Upper lobe of left lung (tissue), 6 donors: Measurements from ENCODE around the gene KRT80. TPM values are rescaled to one million over a fixed set of nuclear protein-coding genes. Genes with fewer than 3 reads are reported as not detected.

Experiments used
- ATAC-seq, 2 donors: fragments of 200-7000 bp; cut with Tn5 transposase; one replicate each; pipeline ENCODE4 v1.9.1; 2022; ENCODE audit warnings: mild to moderate bottlenecking in 2 of 2, moderate library complexity in 2 of 2; ENCODE audit not compliant: low FRiP score in 2 of 2
- DNase-seq, 2 donors: peaks; one replicate each; pipeline ENCODE4 v3.0.0-alpha.2; 2019 to 2020
- H3K27ac ChIP-seq, 4 donors: fragments of 200-600 bp; sonication (generic); one replicate each; pipeline ENCODE4 v1.5.1; 2016 to 2019
- H3K27me3 ChIP-seq, 4 donors: fragments of 200-600 bp; sonication (generic); one replicate each; pipeline ENCODE4 v1.5.1; 2017 to 2019
- H3K36me3 ChIP-seq, 4 donors: fragments of 200-600 bp; sonication (generic); one replicate each; pipeline ENCODE4 v1.5.1; 2016 to 2019
- H3K4me1 ChIP-seq, 4 donors: fragments of 200-600 bp; sonication (generic); one replicate each; pipeline ENCODE4 v1.5.1; 2018 to 2019
- H3K4me3 ChIP-seq, 4 donors: fragments of 200-600 bp; sonication (generic); one replicate each; pipeline ENCODE4 v1.5.1; 2017 to 2019; ENCODE audit warnings: mild to moderate bottlenecking in 2 of 4, moderate library complexity in 1 of 4
- H3K9me3 ChIP-seq, 4 donors: fragments of 200-600 bp; sonication (generic); one replicate each; pipeline ENCODE4 v1.5.1; 2018 to 2019
- CTCF ChIP-seq, 6 experiments: fragments of 450-650 bp in 4 of 6; fragments of 200-600 bp in 2 of 6; sonication (generic) in 2 of 6; IDR thresholded peaks; one replicate each; pipeline ENCODE4 v1.5.1; 2016 to 2019; ENCODE audit warnings: antibody characterized with exemption in 6 of 6
- EP300 ChIP-seq, 4 donors: sonication (generic); formaldehyde crosslinking; IDR thresholded peaks; one replicate each; pipeline ENCODE4 v1.5.1; 2017; ENCODE audit warnings: antibody characterized with exemption in 4 of 4, control low read depth in 2 of 4
- POLR2A ChIP-seq, 4 donors: fragments of 450-650 bp; IDR thresholded peaks; one replicate each; pipeline ENCODE4 v1.5.1; 2016 to 2017; ENCODE audit warnings: antibody characterized with exemption in 4 of 4, mild to moderate bottlenecking in 2 of 4
- POLR2AphosphoS5 ChIP-seq, 2 donors: sonication (generic); formaldehyde crosslinking; IDR thresholded peaks; one replicate each; pipeline ENCODE4 v1.5.1; 2017; ENCODE audit warnings: antibody characterized with exemption in 2 of 2
- WGBS, 2 donors: methylation state at CpG; one replicate each; pipeline ENCODE4 v1.1.5; 2017 to 2018; 5-methylcytosine and 5-hydroxymethylcytosine counted together
- total RNA-seq, 6 donors: library from RNA; depleted of rRNA in 4 of 6; stranded (reverse); fragments of >200 nt in 4 of 6; gene quantifications; one replicate each; pipeline versions ENCODE4 v1.1.0 to v1.2.1, GENCODE V29; 2016 to 2021
- donor health status: DM: no; HTN: no; CAD: no; lungs with moderate emphysema.
- donor health status: DM: no; HTN: yes; CAD: no; lungs with severe emphysema.

Gene KRT80
- total RNA-seq, 6 donors from 2014 or later, result 2.1 to 15.2 (median 6.6) TPM

DNA sequence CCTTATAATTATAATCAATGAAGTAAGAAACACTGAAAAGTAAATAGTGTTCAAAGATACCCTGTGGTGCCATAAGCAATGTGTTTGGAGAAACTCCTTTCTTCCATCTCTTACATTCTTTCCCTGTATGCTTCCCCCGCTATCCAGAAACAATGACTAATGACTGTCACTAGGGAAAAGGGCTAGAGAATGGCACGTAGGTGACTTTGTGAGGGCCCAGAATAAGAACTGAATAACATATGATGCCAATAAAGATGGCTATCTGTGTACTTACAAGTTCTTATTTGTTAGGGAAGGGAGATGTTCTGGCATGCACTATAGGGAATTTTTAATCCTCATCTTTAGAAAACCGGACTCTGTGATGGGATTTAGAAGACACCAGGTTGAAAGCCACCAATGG, 36.6 kb upstream of the KRT80 start:
- Histone ChIP-seq H3K9me3 (no peaks in the 10 kb centered on the region), H3K4me3 (no peak overlapping the region), H3K27me3 (peaks cover 0 to 17% (median 4%) of the 10 kb centered on the region in 4 donors), H3K4me1 (peaks cover 1 to 31% (median 17%) of the 10 kb centered on the region in 4 donors), H3K27ac (no peak overlapping the region), H3K36me3 (no peaks in the 10 kb centered on the region)
- ATAC-seq (no peak), DNase-seq (no peak)
- TF ChIP-seq CTCF (IDR thresholded peaks at IDR 0.05) (no peak), POLR2A (IDR thresholded peaks at IDR 0.05) (no peak), POLR2AphosphoS5 (IDR thresholded peaks at IDR 0.05) (no peak)
- WGBS, 2 donors, result 76 to 77% methylated on average over 3 of the region's 3 CpGs

DNA sequence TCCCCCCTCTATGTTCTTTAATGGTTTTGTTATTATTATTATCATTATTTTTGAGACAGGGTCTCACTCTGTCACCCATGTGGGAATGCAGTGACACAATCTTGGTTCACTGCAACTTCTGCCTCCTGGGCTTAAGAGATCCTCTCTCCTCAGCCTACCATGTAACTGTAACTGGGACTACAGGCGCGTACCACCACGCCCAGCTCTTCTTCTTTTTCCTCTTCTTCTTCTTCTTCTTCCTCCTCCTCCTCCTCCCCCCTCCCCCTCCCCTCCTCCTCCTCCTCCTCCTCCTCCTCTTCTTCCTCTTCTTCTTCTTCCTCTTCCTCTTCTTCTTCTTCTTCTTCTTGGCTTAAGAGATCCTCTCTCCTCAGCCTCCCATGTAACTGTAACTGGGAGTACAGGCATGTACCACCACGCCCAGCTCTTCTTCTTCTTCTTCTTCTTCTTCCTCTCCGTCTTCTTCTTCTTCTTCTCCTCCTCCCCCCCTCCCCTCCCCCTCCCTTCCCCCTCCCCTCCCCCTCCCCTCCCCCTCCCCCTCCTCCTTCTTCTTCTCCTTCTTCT, 35.9 kb upstream of the KRT80 start:
- no peaks in the 10 kb centered on the region for H3K9me3 ChIP-seq
- no peak overlapping the region for H3K27ac ChIP-seq
- no peaks in the 10 kb centered on the region for H3K36me3 ChIP-seq
- DNase-seq (no peak), ATAC-seq (no peak)
- H3K4me1 ChIP-seq, result peaks cover 0 to 25% (median 15%) of the 10 kb centered on the region in 4 donors
- TF ChIP-seq POLR2AphosphoS5 (IDR thresholded peaks at IDR 0.05), result no peak
- TF ChIP-seq CTCF (IDR thresholded peaks at IDR 0.05), result no peak
- TF ChIP-seq POLR2A (IDR thresholded peaks at IDR 0.05), result no peak
- TF ChIP-seq EP300 (IDR thresholded peaks at IDR 0.05), result no peak
- 50 to 62% methylated on average over 5 of the region's 5 CpGs for WGBS, 2 donors
- peaks cover 0 to 10% (median under 1%) of the 10 kb centered on the region in 4 donors for H3K27me3 ChIP-seq
- H3K4me3 ChIP-seq, result no peak overlapping the region

GRCh38 chr12:52226446-52226845, 34.6 kb upstream of the KRT80 start:
- Histone ChIP-seq H3K27ac (no peak overlapping the region), H3K4me3 (no peak overlapping the region), H3K9me3 (no peaks in the 10 kb centered on the region), H3K27me3 (peaks cover 0 to 8% (median 0%) of the 10 kb centered on the region in 4 donors), H3K4me1 (peaks cover 0 to 14% (median 9%) of the 10 kb centered on the region in 4 donors), H3K36me3 (no peaks in the 10 kb centered on the region)
- DNase-seq (no peak), ATAC-seq (no peak)
- TF ChIP-seq POLR2AphosphoS5 (IDR thresholded peaks at IDR 0.05) (no peak), POLR2A (IDR thresholded peaks at IDR 0.05) (no peak), CTCF (IDR thresholded peaks at IDR 0.05) (no peak), EP300 (IDR thresholded peaks at IDR 0.05) (no peak)
- WGBS, 2 donors, result 61 to 73% methylated on average over 4 of the region's 4 CpGs

- DNase-seq (no peak), ATAC-seq (no peak)
- Histone ChIP-seq H3K9me3 (no peaks in the 10 kb centered on the region), H3K27ac (no peak overlapping the region), H3K27me3 (peaks cover 0 to 4% (median 0%) of the 10 kb centered on the region in 4 donors), H3K36me3 (no peaks in the 10 kb centered on the region), H3K4me1 (peaks cover 0 to 7% (median 5%) of the 10 kb centered on the region in 4 donors), H3K4me3 (no peak overlapping the region)
- TF ChIP-seq EP300 (IDR thresholded peaks at IDR 0.05) (no peak), POLR2A (IDR thresholded peaks at IDR 0.05) (no peak), CTCF (IDR thresholded peaks at IDR 0.05) (no peak), POLR2AphosphoS5 (IDR thresholded peaks at IDR 0.05) (no peak)
- 72 to 81% methylated on average over 4 of the region's 4 CpGs for WGBS, 2 donors
These were observed 33.9 kb upstream of the KRT80 start for GRCh38 chr12:52225752-52226151.

DNA sequence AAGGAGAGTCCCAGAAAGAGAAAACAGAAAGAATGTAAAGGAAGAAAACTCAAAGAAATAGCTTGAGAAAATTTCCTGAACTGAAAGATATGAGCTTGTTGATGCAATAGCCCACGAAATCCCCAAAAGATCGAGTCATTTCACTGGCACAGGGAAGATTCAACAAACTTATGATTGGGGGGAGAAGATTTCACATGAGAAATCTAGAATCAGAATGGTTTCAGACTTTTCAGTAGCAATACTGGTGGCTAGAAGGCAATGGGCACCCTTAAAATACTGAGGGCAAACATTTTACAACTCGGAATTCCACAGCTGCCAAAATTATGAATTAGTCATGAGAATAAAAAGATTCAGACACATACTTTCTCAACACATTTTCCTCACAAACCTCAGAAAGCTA, 32.3 kb upstream of the KRT80 start:
- Histone ChIP-seq H3K27ac (no peak overlapping the region), H3K4me3 (no peak overlapping the region), H3K36me3 (no peaks in the 10 kb centered on the region), H3K9me3 (no peaks in the 10 kb centered on the region), H3K27me3 (no peaks in the 10 kb centered on the region), H3K4me1 (no peaks in the 10 kb centered on the region)
- ATAC-seq (no peak), DNase-seq (no peak)
- WGBS, 2 donors, result 68 to 75% methylated on average over 3 of the region's 3 CpGs
- no peak for TF ChIP-seq CTCF (IDR thresholded peaks at IDR 0.05)
- TF ChIP-seq POLR2AphosphoS5 (IDR thresholded peaks at IDR 0.05), result no peak
- TF ChIP-seq EP300 (IDR thresholded peaks at IDR 0.05), result no peak
- no peak for TF ChIP-seq POLR2A (IDR thresholded peaks at IDR 0.05)
